ENCODE results near the gene FXYD3.

GRCh38 chr19:35168196-35168595 is 52.6 kb downstream of the FXYD3 start:
- TF ChIP-seq CTCF (conservative IDR thresholded peaks at IDR 0.05; ENCODE audit: low read depth in 2 of 2) (no peak), POLR2AphosphoS5 (IDR thresholded peaks at IDR 0.05; ENCODE audit: low read depth) (no peak), REST (IDR thresholded peaks at IDR 0.05; ENCODE audit: unreplicated experiment) (no peak)

Measured in GM23338 (cell line).